ENCODE data around the gene ARMC9. TPM values are rescaled to one million over a fixed set of nuclear protein-coding genes. Genes with fewer than 3 reads are reported as not detected.
A peak's percentile ranks its signal among the peaks of the same experiment; 100 is the strongest.

The ARMC9 gene
- polyA plus RNA-seq, 6 donors from 2014 or later = 0.29 to 0.71 (median 0.64) TPM; not detected in 1

DNA sequence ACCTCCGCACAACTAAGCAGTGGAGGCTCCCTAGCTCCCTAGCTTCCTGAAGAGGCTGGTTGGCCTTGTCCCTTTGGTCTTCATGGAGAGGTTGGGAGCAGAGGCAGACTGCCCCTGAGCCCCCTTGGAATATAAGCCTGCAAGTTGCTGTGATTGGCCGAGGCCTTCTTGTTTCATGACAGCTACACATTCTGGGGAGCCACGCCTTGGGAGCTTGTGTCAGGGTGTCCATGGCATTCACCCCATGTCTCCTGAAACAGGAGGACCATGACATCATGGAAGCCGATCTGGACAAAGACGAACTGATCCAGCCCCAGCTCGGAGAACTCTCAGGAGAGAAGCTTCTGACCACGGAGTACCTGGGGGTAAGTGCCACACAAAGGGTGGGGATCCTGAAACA is 133.1 kb downstream of the ARMC9 start:
- DNase-seq (no peak), ATAC-seq (ENCODE audit: low read depth in 2 of 2) (no peak)
- Mint-ChIP-seq H3K9me3 (no peaks in the 10 kb centered on the region), H3K27ac (peak overlapping the region in 2 of 6 donors; percentile 20 to 27), H3K27me3 (no peaks in the 10 kb centered on the region), H3K4me3 (no peak overlapping the region), H3K36me3 (no peaks in the 10 kb centered on the region), H3K4me1 (no peaks in the 10 kb centered on the region)

DNA sequence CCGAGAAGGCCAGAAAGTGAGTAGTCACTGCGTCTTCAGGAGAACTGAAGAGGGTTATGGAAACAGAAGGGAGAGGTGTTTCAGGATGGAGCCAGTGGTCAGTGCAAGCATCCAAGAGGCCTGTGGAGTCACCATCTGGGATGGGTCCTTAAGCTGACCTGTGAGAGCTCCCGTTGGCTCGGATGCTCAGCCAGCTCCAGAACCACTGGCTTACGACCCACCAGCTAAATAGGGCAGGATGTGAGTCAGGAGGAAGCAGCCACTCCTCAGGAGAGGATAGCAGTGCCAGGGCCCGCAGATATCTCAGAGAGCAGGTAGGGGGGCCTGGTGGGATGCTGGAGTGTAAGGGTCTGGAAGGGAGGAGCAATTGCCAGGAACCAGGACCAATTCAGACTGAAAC is 134.0 kb downstream of the ARMC9 start:
- Mint-ChIP-seq H3K4me1 (no peaks in the 10 kb centered on the region), H3K36me3 (no peaks in the 10 kb centered on the region), H3K9me3 (no peaks in the 10 kb centered on the region), H3K27ac (peak overlapping the region in 1 of 6 donors; percentile 53), H3K4me3 (no peak overlapping the region), H3K27me3 (no peaks in the 10 kb centered on the region)
- no peak for ATAC-seq (ENCODE audit: low read depth in 2 of 2)
- no peak for DNase-seq

DNA sequence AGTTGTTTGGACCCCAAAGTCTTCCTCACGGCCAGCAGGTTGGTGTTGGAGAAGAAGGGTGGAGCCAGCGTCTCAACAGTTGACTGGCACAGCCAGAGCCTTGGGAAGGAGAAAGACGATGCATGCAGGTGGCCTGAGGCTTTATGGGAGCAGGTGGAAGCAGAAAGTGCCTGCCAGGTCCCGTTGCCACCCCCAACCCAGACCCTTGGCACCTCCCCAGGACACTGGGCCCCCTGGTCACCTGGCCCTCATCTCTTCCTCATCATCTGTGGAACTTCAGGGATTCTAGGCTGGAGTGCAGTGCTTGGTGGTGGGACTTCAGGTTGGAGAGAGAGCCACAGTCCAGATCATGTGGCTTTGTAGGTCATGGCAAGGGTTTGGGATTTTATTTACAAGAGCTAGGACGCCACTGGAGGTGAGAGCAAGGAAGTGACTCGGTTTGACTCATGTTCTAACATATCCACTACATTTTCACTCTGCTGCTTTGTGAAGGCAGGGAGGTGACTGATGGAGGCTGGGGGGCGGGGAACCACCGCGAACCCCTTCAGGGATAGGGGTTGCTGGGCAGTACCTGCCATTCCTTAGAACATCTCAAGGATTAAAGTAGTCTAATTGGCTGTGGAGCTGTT is 134.6 kb downstream of the ARMC9 start:
- DNase-seq (no peak), ATAC-seq (ENCODE audit: low read depth in 2 of 2) (no peak)
- H3K9me3 Mint-ChIP-seq = no peaks in the 10 kb centered on the region
- H3K36me3 Mint-ChIP-seq = no peaks in the 10 kb centered on the region
- H3K27me3 Mint-ChIP-seq = no peaks in the 10 kb centered on the region
- no peaks in the 10 kb centered on the region for H3K4me1 Mint-ChIP-seq
- H3K27ac Mint-ChIP-seq = peak overlapping the region in 2 of 6 donors; percentile 36 to 79
- H3K4me3 Mint-ChIP-seq = peak overlapping the region in 1 of 8 donors; percentile 39

DNA sequence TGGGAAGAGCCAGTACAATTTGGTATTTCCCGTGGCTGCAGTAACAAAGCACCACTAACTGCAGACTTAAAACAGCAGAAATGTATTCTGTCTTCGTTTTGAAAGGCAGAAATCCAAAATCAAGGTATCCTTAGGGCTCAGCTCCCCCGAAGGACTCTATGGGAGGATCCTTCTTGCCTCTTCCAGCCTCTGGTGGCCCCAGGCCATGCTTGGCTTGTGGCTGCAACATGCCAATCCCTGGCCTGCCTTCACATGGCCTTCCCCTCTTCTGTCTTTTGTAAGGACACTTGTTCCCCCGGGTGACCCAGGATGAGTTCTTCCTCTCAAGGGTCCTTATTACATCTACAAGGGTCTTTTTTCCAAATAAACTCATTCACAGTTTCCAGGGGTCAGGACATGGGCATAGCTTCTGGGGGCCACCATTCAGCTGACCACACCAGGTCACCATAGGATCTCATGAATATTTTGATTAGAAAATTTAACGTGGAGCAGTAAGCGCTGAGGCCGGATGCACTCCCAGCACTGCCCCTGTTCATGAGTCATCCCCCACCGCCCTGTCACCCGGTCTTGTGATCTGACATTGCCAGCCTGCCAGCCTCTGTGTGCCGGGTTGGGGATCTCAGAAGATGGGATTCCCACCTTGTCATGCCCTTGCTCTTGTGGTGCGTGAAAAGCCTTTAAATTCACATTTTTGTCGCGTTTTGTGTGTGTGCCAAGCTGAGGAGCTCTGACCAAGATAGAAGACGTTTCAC is 135.9 kb downstream of the ARMC9 start:
- DNase-seq (no peak), ATAC-seq (ENCODE audit: low read depth in 2 of 2) (no peak)
- no peaks in the 10 kb centered on the region for H3K27me3 Mint-ChIP-seq
- no peaks in the 10 kb centered on the region for H3K9me3 Mint-ChIP-seq
- H3K4me3 Mint-ChIP-seq = no peak overlapping the region
- no peaks in the 10 kb centered on the region for H3K4me1 Mint-ChIP-seq
- H3K27ac Mint-ChIP-seq = no peak overlapping the region
- H3K36me3 Mint-ChIP-seq = no peaks in the 10 kb centered on the region

DNA sequence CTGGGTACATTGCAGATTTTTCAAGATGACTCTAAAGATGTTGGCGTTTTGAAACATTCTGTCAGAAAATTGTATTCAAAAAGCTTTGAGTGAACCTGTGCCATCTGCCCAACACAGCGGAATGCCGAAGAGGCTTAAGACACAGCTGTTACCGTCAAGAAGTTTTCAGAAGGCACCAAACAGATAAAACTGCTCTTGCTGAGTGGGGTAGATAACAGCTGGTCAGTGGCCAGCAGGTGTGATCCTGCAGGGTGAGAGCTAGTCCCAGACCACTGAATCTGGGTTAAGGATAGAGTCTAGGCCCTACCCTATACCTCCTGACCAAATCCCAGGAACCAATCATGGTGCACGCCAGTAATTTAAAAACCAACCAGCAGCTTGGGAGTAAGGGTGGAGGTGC is 136.6 kb downstream of the ARMC9 start:
- no peaks in the 10 kb centered on the region for H3K4me1 Mint-ChIP-seq
- DNase-seq = no peak
- no peak overlapping the region for H3K4me3 Mint-ChIP-seq
- no peaks in the 10 kb centered on the region for H3K27me3 Mint-ChIP-seq
- ATAC-seq (ENCODE audit: low read depth in 2 of 2) = no peak
- no peaks in the 10 kb centered on the region for H3K36me3 Mint-ChIP-seq
- H3K27ac Mint-ChIP-seq = no peak overlapping the region
- H3K9me3 Mint-ChIP-seq = no peaks in the 10 kb centered on the region

DNA sequence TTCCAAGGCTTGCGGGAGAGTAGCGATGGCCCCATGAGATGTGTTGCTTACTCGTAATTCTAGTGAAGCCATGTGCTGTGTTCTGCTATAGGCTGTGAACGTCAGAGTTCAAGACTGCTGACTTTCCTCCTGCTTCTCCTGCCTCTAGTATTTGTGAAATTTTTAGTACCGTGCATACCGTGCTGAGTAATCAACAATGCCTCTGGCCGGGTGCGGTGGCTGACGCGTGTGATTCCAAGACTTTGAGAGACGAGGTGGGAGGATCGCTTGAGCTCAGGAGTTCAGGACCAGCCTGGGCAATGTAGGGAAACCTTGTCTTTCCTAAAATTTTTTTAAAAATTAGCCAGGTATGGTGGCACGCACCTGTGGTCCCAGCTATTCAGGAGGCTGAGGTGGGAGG is 137.2 kb downstream of the ARMC9 start:
- H3K27me3 Mint-ChIP-seq = no peaks in the 10 kb centered on the region
- DNase-seq = no peak
- no peak for ATAC-seq (ENCODE audit: low read depth in 2 of 2)
- H3K4me1 Mint-ChIP-seq = no peaks in the 10 kb centered on the region
- no peaks in the 10 kb centered on the region for H3K9me3 Mint-ChIP-seq
- H3K36me3 Mint-ChIP-seq = no peaks in the 10 kb centered on the region
- no peak overlapping the region for H3K4me3 Mint-ChIP-seq
- no peak overlapping the region for H3K27ac Mint-ChIP-seq

DNA sequence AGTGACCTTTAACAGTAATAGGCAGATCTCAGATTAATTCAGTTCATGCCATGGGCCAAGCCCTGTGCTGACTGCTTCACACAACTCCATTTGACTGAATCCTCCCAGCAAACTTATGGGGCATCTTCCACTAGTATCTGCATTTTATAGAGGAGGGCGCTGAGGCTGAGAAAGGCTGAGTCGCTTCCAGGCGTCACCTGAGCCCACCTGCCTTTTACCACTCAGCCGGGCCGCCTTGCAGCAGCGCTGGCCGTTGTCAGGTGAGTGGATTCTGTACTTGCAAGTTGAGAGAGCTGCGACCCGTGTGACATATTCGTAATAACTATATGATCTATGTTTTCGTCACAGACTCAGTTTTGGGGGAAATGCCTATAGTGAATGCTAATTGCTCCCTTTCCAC is 137.8 kb downstream of the ARMC9 start:
- Mint-ChIP-seq H3K9me3 (no peaks in the 10 kb centered on the region), H3K36me3 (no peaks in the 10 kb centered on the region), H3K27me3 (no peaks in the 10 kb centered on the region), H3K27ac (no peak overlapping the region), H3K4me1 (no peaks in the 10 kb centered on the region), H3K4me3 (no peak overlapping the region)
- DNase-seq (no peak), ATAC-seq (ENCODE audit: low read depth in 2 of 2) (no peak)

DNA sequence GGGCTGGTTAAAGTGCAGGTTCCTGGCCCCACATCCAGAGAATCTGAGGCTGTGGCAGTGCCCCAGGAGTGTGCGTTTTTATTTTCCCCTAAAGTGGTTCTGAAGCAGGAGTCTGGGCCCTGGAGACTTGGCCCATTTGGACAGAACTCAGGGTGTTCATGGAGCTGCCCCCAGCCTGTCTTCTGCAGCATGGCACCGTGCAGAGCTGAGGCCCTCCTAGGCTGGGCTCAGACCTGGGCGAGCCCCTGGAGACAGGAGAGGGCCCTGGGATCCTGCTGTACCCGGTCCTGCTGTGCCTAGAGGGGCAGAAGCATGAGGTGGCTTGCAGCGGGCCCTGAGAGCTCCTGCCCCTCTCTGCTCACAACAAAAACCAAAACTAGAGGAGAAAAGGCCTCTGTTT is 138.3 kb downstream of the ARMC9 start:
- H3K27me3 Mint-ChIP-seq = no peaks in the 10 kb centered on the region
- no peaks in the 10 kb centered on the region for H3K4me1 Mint-ChIP-seq
- no peak overlapping the region for H3K4me3 Mint-ChIP-seq
- no peaks in the 10 kb centered on the region for H3K36me3 Mint-ChIP-seq
- no peak for ATAC-seq (ENCODE audit: low read depth in 2 of 2)
- no peak overlapping the region for H3K27ac Mint-ChIP-seq
- no peaks in the 10 kb centered on the region for H3K9me3 Mint-ChIP-seq
- no peak for DNase-seq

DNA sequence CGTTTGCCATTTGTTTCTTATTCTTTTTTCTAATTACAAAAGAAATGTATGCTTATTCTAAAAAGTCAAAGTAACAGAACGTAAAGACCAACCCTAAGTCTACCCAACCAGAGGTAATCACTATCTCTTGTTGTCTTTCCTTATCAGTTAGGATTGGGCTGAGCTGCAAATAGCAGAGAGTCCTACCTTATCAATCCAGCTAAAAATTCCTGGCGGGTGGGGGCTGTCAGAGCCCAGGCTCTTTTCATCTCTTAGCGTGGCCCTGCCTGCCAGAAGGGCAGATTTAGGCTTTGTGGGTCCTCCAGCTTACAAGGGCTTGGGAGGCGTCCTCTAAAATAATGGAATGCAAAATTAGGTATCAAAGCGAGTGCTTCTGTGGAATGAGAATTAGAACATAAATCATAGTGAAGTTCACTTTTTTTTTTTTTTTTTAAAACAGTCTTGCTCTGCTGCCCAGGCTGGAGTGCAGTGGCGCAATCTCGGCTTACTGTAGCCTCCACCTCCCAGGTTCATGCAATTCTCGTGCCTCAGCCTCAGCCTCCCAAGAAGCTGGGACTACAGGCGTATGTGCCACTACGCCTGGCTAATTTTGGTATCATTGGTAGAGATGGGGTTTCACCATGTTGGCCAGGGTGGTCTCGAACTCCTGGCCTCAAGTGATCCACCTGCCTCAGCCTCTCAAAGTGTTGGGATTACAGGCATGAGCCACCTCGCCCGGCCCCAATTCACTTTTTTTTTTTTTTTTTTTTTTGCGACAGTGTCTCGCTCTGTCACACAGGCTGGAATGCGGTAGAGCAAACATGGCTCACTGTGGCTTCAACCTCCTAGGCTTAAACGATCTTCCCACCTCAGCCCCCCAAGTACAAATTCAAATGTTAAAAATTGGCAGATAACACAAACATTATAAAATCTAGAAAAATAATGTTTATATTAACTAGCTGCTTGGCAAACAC is 139.7 kb downstream of the ARMC9 start:
- Mint-ChIP-seq H3K27me3 (no peaks in the 10 kb centered on the region), H3K27ac (peak overlapping the region in 1 of 6 donors; percentile 52), H3K36me3 (no peaks in the 10 kb centered on the region), H3K9me3 (no peaks in the 10 kb centered on the region), H3K4me1 (no peaks in the 10 kb centered on the region), H3K4me3 (no peak overlapping the region)
- DNase-seq (no peak), ATAC-seq (ENCODE audit: low read depth in 2 of 2) (no peak)

DNA sequence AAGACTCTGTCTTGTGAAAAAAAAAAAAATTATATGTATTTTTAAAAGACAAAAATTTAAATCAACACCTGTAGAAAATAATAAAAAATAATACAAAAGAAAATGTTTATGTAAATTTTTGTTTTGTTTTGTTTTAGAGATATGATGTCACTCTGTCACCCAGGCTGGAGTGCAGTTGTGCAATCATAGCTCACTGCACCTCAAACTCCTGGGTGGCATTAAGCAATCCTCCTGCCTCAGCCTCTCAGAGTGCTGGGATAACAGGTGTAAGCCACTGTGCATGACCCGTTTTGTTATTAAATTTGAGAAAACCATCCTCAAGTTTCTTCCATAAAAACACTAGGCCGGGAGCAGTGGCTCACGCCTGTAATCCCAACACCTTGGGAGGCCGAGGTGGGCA is 140.9 kb downstream of the ARMC9 start:
- no peak overlapping the region for H3K4me3 Mint-ChIP-seq
- H3K27me3 Mint-ChIP-seq = no peaks in the 10 kb centered on the region
- H3K9me3 Mint-ChIP-seq = no peaks in the 10 kb centered on the region
- no peak for DNase-seq
- no peak overlapping the region for H3K27ac Mint-ChIP-seq
- ATAC-seq (ENCODE audit: low read depth in 2 of 2) = no peak
- no peaks in the 10 kb centered on the region for H3K4me1 Mint-ChIP-seq
- H3K36me3 Mint-ChIP-seq = no peaks in the 10 kb centered on the region

DNA sequence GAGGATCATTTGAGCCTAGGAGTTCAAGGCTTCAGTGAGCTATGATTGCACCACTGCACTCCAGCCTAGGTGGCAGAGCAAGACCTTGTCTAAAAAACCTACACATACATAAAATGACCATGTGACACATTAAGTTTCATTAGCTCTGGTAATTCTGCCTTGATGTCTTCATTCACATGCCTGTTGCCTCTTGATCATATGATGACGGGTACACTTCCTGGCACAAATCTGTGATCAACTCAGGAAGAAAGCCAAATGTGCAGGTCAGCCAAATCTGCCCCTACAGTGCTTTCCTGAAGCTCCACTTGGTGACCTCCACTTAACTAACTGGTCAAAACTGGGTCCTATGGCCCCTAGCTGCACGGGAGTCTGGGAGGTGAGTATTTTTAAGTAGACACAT is 142.7 kb downstream of the ARMC9 start:
- Mint-ChIP-seq H3K27ac (peak overlapping the region in 1 of 6 donors; percentile 87), H3K9me3 (no peaks in the 10 kb centered on the region)

DNA sequence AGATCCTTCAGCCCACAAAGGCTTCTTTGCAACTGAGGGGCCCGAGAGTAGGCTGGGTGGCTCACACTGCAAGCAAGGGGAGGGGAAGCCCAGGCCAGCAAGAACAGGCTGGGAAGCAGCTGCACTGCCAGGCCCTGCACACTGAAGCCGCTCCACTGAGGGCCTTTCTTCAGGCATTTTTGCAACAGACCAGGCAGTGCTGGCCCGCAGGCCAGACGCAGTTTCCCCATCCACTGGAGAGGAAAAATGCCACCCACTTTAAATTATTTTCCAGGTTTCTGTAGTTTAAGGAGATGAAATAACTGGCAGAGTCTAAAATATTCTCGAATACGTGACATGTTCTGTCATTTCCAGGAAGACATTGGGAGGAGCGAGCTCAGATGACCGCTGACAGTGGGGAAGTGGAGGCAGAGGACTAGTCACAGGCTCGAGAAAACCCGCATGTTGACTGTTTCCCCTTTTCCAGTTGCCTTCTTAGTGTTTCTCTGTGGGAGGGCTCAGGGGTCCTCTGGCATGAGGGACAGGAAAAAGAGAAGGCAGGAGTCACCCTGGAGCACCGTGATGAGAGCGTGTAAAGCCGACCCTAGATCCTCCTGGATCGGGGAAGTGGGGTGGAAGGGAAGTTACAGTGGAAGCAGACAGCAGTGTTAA is 143.8 kb downstream of the ARMC9 start:
- DNase-seq (no peak), ATAC-seq (ENCODE audit: low read depth in 2 of 2) (no peak)
- no peaks in the 10 kb centered on the region for H3K36me3 Mint-ChIP-seq
- H3K27me3 Mint-ChIP-seq = no peaks in the 10 kb centered on the region
- no peak overlapping the region for H3K27ac Mint-ChIP-seq
- no peak overlapping the region for H3K4me3 Mint-ChIP-seq
- H3K9me3 Mint-ChIP-seq = no peaks in the 10 kb centered on the region
- no peaks in the 10 kb centered on the region for H3K4me1 Mint-ChIP-seq

More for the DNA sequence above, 142.7 kb downstream of the ARMC9 start:
- DNase-seq = no peak
- no peak overlapping the region for H3K4me3 Mint-ChIP-seq
- H3K27me3 Mint-ChIP-seq = no peaks in the 10 kb centered on the region
- no peak for ATAC-seq (ENCODE audit: low read depth in 2 of 2)
- no peaks in the 10 kb centered on the region for H3K4me1 Mint-ChIP-seq
- no peaks in the 10 kb centered on the region for H3K36me3 Mint-ChIP-seq

DNA sequence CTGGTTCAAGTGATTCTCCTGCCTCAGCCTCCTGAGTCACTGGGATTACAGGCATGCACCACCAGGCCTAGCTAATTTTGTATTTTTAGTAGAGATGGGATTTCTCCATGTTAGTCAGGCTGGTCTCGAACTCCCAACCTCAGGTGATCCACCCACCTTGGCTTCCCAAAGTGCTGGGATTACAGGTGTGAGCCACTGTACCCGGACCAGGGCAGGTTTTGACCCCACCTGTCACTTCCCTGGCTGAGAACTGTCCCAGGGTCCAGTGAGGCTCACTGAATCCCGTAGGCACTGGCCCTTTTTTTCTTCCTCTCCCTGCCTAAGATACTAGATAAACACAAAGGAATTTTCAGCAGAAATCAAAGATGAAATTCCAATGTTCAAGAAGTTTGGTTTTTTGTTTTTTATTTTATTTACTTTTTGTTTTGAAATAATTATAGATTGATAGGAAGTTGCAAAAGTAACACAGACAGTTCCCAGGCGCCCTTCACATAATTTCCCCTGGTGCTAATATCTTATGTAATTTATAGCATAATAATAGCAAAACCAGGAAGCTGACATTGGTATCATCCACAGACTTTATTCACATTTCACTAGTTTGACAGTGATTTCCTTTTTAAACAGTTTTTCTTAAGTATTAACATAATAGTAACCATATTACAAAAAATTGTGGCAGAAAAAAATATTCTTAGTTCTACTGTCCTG is 144.7 kb downstream of the ARMC9 start:
- DNase-seq = no peak
- Mint-ChIP-seq H3K4me1 (no peaks in the 10 kb centered on the region), H3K9me3 (no peaks in the 10 kb centered on the region), H3K36me3 (no peaks in the 10 kb centered on the region), H3K27me3 (no peaks in the 10 kb centered on the region), H3K4me3 (no peak overlapping the region), H3K27ac (no peak overlapping the region)
- ATAC-seq (ENCODE audit: low read depth in 2 of 2) = no peak
